Mesenchymal stem cell (in vitro differentiated cells and primary cell): ENCODE data around the gene SFTPA2.
"Not testable (repeated sequence)": the region's sequence is repeated elsewhere in the genome, so short reads cannot be mapped to it uniquely, and the experiment has no call there.

Experiments
- DNase-seq: peaks from one replicate; pipeline ENCODE4 v3.0.0-alpha.2; 2013
- H2AFZ ChIP-seq: one replicate; pipeline ENCODE4 v1.6.1; 2013; ENCODE audit warnings: low read depth, mild to moderate bottlenecking, control low read depth, inconsistent platforms, low read length, moderate library complexity
- H2AK5ac ChIP-seq: 2 replicates; pipeline ENCODE4 v1.6.1; 2013; ENCODE audit warnings: low read length, moderate library complexity, mild to moderate bottlenecking, inconsistent platforms; ENCODE audit not compliant: severe bottlenecking
- H2BK120ac ChIP-seq: one replicate; pipeline ENCODE4 v1.6.1; 2013; ENCODE audit warnings: low read depth, mild to moderate bottlenecking, inconsistent platforms, low read length, moderate library complexity
- H2BK12ac ChIP-seq, 2 experiments: one replicate each; pipeline ENCODE4 v1.6.1; 2013; ENCODE audit warnings: inconsistent platforms in 2 of 2, low read length in 2 of 2, mild to moderate bottlenecking in 2 of 2, moderate library complexity in 2 of 2, control low read depth in 1 of 2
- H2BK15ac ChIP-seq: one replicate; pipeline ENCODE4 v1.6.1; 2013; ENCODE audit warnings: mild to moderate bottlenecking, low read depth, inconsistent platforms; ENCODE audit not compliant: poor library complexity, severe bottlenecking
- H2BK5ac ChIP-seq: 2 replicates; pipeline ENCODE4 v1.6.1; 2013; ENCODE audit warnings: low read depth, mild to moderate bottlenecking, low read length, control low read depth, inconsistent platforms; ENCODE audit not compliant: poor library complexity, severe bottlenecking
- H3K14ac ChIP-seq, 2 experiments: one replicate each; pipeline ENCODE4 v1.6.1; 2013; ENCODE audit warnings: inconsistent platforms in 2 of 2, low read length in 2 of 2, control low read depth in 1 of 2, mild to moderate bottlenecking in 1 of 2, moderate library complexity in 1 of 2
- H3K18ac ChIP-seq, 2 experiments: one replicate each; pipeline ENCODE4 v1.6.1; 2013; ENCODE audit warnings: inconsistent platforms in 2 of 2, low read length in 2 of 2, control low read depth in 1 of 2, low read depth in 1 of 2, mild to moderate bottlenecking in 1 of 2
- H3K23ac ChIP-seq, 2 experiments: one replicate each; pipeline ENCODE4 v1.6.1; 2013; ENCODE audit warnings: inconsistent platforms in 2 of 2, low read length in 2 of 2, mild to moderate bottlenecking in 2 of 2, moderate library complexity in 2 of 2, control low read depth in 1 of 2
- H3K27ac ChIP-seq: 2 replicates; pipeline ENCODE4 v1.5.1; 2013; ENCODE audit warnings: mild to moderate bottlenecking, moderate library complexity, low read length, control low read depth, inconsistent platforms; ENCODE audit not compliant: poor library complexity, severe bottlenecking
- H3K27me3 ChIP-seq, 2 experiments: 2 replicates each; pipeline versions ENCODE4 v1.6.1 to v1.7.0; 2013; ENCODE audit warnings: low read length in 2 of 2, mild to moderate bottlenecking in 2 of 2, moderate library complexity in 2 of 2, control low read depth in 1 of 2, inconsistent platforms in 1 of 2; ENCODE audit not compliant: control insufficient read depth in 1 of 2, insufficient read depth in 1 of 2
- H3K36me3 ChIP-seq, 2 experiments: 2 replicates each; pipeline versions ENCODE4 v1.6.1 to v1.7.0; 2013; ENCODE audit warnings: low read length in 2 of 2, control low read depth in 1 of 2, inconsistent platforms in 1 of 2, low read depth in 1 of 2, mild to moderate bottlenecking in 1 of 2; ENCODE audit not compliant: insufficient read depth in 2 of 2, control insufficient read depth in 1 of 2
- H3K4ac ChIP-seq, 2 experiments: one replicate each; pipeline ENCODE4 v1.6.1; 2013; ENCODE audit warnings: inconsistent platforms in 2 of 2, low read length in 2 of 2, mild to moderate bottlenecking in 2 of 2, moderate library complexity in 2 of 2, control low read depth in 1 of 2, low read depth in 1 of 2
- H3K4me1 ChIP-seq: 2 replicates; pipeline ENCODE4 v1.6.1; 2013; ENCODE audit warnings: low read depth, low read length, control low read depth; ENCODE audit not compliant: control insufficient read depth, insufficient read depth
- H3K4me2 ChIP-seq: 2 replicates; pipeline ENCODE4 v1.6.1; 2013; ENCODE audit warnings: low read length, mild to moderate bottlenecking, inconsistent platforms; ENCODE audit not compliant: poor library complexity, severe bottlenecking
- H3K4me3 ChIP-seq, 2 experiments: 2 replicates each; pipeline versions ENCODE4 v1.5.1 to v1.7.0; 2013; ENCODE audit warnings: low read length in 2 of 2, mild to moderate bottlenecking in 2 of 2, control low read depth in 1 of 2, low read depth in 1 of 2; ENCODE audit not compliant: insufficient read depth in 1 of 2
- H3K79me1 ChIP-seq: replicated peaks from 2 replicates; pipeline ENCODE4 v1.6.1; 2013; ENCODE audit warnings: mild to moderate bottlenecking, control low read depth, low read length, inconsistent platforms; ENCODE audit not compliant: poor library complexity, severe bottlenecking
- H3K9ac ChIP-seq: 2 replicates; pipeline ENCODE4 v1.7.0; 2013; ENCODE audit warnings: mild to moderate bottlenecking, low read length, moderate library complexity
- H3K9me3 ChIP-seq: 2 replicates; pipeline ENCODE4 v1.7.0; 2013; ENCODE audit warnings: mild to moderate bottlenecking, low read length; ENCODE audit not compliant: control insufficient read depth
- H4K8ac ChIP-seq: one replicate; pipeline ENCODE4 v1.6.1; 2013; ENCODE audit warnings: inconsistent platforms, mild to moderate bottlenecking, low read length, moderate library complexity
- H4K91ac ChIP-seq: one replicate; pipeline ENCODE4 v1.6.1; 2013; ENCODE audit warnings: mild to moderate bottlenecking, low read length, inconsistent platforms
- WGBS: methylation state at CpG from one replicate; pipeline ENCODE4 v1.1.7; 2013; ENCODE audit warnings: mixed read lengths; 5-methylcytosine and 5-hydroxymethylcytosine counted together

SFTPA2 gene

DNA sequence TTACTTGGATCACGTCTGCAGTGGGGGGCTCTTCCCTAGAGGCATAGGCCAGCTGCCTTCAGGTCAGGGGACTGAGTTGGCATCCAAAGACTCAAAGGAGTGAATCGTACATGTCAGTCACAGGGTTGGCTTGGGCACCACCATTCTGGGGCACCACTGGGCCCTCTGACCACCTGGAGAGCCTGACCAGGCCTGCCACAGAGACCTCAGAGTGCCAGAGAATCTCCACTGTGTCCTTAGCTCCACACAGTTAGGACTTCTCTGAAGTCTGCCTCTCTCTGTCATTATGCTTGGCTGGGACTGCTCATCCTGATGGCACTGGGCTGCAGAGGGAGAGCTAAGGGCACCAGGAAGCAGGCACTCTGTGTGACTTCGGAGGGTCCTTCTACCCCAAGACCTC, 34.4 kb upstream of the SFTPA2 start:
- H2BK12ac ChIP-seq, H3K27ac ChIP-seq, DNase-seq, H2BK120ac ChIP-seq, H3K4ac ChIP-seq, H3K79me1 ChIP-seq, H2AFZ ChIP-seq, H3K14ac ChIP-seq, H3K9ac ChIP-seq, H3K4me2 ChIP-seq, H2BK15ac ChIP-seq, H4K91ac ChIP-seq, H3K4me3 ChIP-seq, H4K8ac ChIP-seq, H3K4me1 ChIP-seq, H2AK5ac ChIP-seq, H2BK5ac ChIP-seq, H3K18ac ChIP-seq, H3K23ac ChIP-seq, H3K36me3 ChIP-seq: not testable (repeated sequence)
- Histone ChIP-seq H3K9me3 (peaks cover 19% of the 10 kb centered on the region), H3K27me3 (peaks cover 0 to 19% of the 10 kb centered on the region in 2 experiments)
- WGBS: 60% methylated on average over 3 of the region's 3 CpGs

DNA sequence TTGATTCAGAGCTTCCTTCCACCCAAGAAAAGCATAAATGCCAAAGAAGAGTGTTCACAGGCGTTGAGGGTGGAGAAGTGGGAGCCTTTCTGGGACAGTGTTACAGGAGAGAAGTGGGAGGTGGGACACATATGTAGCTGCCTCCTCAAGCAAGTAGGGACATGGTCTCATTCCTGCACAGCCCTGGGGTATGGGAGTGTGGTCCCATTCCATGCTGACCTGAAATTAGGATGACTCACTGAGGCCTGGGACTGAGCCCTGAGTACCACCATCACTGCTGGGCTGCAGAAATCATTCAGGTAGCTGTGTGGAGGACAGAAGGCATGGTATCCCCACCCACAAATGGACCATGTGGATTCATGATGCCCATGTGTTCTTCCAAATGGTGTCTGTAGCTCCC, 33.2 kb upstream of the SFTPA2 start:
- H3K18ac ChIP-seq: no peak overlapping the region
- DNase-seq: no peak
- H2BK12ac ChIP-seq: no peak overlapping the region
- no peak overlapping the region for H4K91ac ChIP-seq
- peaks cover 14% of the 10 kb centered on the region for H3K9me3 ChIP-seq
- no peak overlapping the region for H3K14ac ChIP-seq
- no peak overlapping the region for H2AFZ ChIP-seq
- no peak overlapping the region for H3K27ac ChIP-seq
- peaks cover 8 to 28% of the 10 kb centered on the region in 2 experiments for H3K27me3 ChIP-seq
- H3K4me2 ChIP-seq: no peak overlapping the region
- H2BK15ac ChIP-seq: no peak overlapping the region
- no peak overlapping the region for H2BK120ac ChIP-seq
- H3K4me1 ChIP-seq: no peaks in the 10 kb centered on the region
- WGBS: 50% methylated on average over 1 of the region's 1 CpG
- H3K4ac ChIP-seq: no peak overlapping the region
- H2BK5ac ChIP-seq: no peak overlapping the region
- no peaks in the 10 kb centered on the region for H3K79me1 ChIP-seq
- H3K36me3 ChIP-seq: no peaks in the 10 kb centered on the region
- no peak overlapping the region for H4K8ac ChIP-seq
- no peak overlapping the region for H3K4me3 ChIP-seq
- H3K23ac ChIP-seq: no peak overlapping the region
- H3K9ac ChIP-seq: no peak overlapping the region
- H2AK5ac ChIP-seq: no peak overlapping the region

DNA sequence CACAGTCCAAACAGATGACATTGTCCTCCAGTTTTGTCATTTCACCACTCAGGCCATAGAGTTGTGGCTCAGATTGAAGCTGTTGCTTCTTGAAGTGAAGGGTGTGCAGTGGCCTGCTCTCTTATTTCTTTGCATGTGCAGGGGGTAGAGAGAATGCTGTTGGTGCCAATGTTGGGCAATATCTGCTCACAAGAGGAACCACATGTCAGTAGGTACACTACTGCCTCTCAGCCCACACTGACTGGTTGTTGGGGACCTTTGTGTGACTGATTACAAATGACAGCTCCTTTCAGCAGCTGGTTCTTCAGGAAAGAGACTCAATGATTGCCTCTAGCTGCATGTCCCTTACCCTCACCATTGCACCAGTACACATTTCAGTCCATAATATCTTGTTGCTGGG, 28.6 kb upstream of the SFTPA2 start:
- H3K23ac ChIP-seq: no peak overlapping the region
- no peak overlapping the region for H3K18ac ChIP-seq
- no peak overlapping the region for H4K8ac ChIP-seq
- no peak overlapping the region for H3K9ac ChIP-seq
- no peak overlapping the region for H2AFZ ChIP-seq
- H3K4me3 ChIP-seq: no peak overlapping the region
- no peak overlapping the region for H3K14ac ChIP-seq
- no peaks in the 10 kb centered on the region for H3K79me1 ChIP-seq
- H2BK120ac ChIP-seq: no peak overlapping the region
- H2BK12ac ChIP-seq: no peak overlapping the region
- no peak overlapping the region for H2BK15ac ChIP-seq
- H3K4ac ChIP-seq: no peak overlapping the region
- no peak overlapping the region for H3K27ac ChIP-seq
- no peaks in the 10 kb centered on the region for H3K4me1 ChIP-seq
- no peak for DNase-seq
- no peaks in the 10 kb centered on the region for H3K9me3 ChIP-seq
- no peaks in the 10 kb centered on the region for H3K36me3 ChIP-seq
- H2AK5ac ChIP-seq: no peak overlapping the region
- H3K4me2 ChIP-seq: no peak overlapping the region
- H4K91ac ChIP-seq: no peak overlapping the region
- peaks cover 20 to 41% of the 10 kb centered on the region in 2 experiments for H3K27me3 ChIP-seq
- H2BK5ac ChIP-seq: no peak overlapping the region

DNA sequence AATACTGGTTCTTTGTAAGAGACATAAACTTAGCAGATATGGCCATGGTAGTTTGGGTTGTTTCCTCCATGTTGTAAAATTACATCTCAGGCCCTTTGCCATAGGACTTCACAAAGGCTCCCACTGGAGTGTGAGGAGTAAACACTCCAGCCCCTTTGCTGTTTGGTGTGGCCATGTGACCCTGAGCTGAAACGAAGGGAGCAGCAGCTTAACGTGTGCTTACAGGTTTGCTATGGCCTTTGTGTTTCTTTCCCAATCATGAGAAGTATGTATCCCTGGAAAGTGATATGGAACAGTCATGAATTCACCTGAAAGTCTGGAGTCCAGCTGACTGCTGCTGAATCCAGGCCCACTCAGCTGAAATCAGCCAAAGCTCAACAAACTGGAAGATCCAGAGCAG, 26.7 kb upstream of the SFTPA2 start:
- Histone ChIP-seq H3K18ac (no peak overlapping the region), H3K9me3 (no peaks in the 10 kb centered on the region), H2BK15ac (no peak overlapping the region), H2BK120ac (no peak overlapping the region), H3K9ac (no peak overlapping the region), H3K27me3 (peaks cover 21 to 42% of the 10 kb centered on the region in 2 experiments), H2BK5ac (no peak overlapping the region), H2AFZ (no peak overlapping the region), H3K4me1 (no peaks in the 10 kb centered on the region), H3K4me3 (no peak overlapping the region), H4K8ac (no peak overlapping the region), H3K4ac (no peak overlapping the region), H3K27ac (no peak overlapping the region), H3K4me2 (no peak overlapping the region), H2BK12ac (no peak overlapping the region), H3K23ac (no peak overlapping the region), H2AK5ac (no peak overlapping the region), H3K79me1 (no peaks in the 10 kb centered on the region), H3K14ac (no peak overlapping the region), H4K91ac (no peak overlapping the region), H3K36me3 (no peaks in the 10 kb centered on the region)
- 72% methylated on average over 2 of the region's 2 CpGs for WGBS
- DNase-seq: no peak
